Activated T-cell treated with anti-CD3 and anti-CD28 coated beads for 4 hours (primary cell): Measurements from ENCODE around the gene PIK3R2.
A peak's percentile ranks its signal among the peaks of the same experiment; 100 is the strongest.

Source experiments
- DNase-seq: peaks from one replicate; pipeline ENCODE4 v3.0.0-alpha.2; 2020

The PIK3R2 gene

DNA sequence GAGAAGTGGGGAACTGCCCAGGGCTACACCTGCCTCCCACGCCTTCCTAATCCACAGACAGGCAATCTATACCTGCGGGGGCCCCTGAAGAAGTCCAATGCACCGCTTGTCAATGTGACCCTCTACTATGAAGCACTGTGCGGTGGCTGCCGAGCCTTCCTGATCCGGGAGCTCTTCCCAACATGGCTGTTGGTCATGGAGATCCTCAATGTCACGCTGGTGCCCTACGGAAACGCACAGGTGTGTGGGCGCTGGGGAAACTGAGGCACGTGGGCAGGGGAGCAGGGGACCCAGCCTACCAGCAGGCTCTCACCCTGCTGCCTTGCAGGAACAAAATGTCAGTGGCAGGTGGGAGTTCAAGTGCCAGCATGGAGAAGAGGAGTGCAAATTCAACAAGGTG lies 22.0 kb downstream of the PIK3R2 start:
- DNase-seq: no peak

DNA sequence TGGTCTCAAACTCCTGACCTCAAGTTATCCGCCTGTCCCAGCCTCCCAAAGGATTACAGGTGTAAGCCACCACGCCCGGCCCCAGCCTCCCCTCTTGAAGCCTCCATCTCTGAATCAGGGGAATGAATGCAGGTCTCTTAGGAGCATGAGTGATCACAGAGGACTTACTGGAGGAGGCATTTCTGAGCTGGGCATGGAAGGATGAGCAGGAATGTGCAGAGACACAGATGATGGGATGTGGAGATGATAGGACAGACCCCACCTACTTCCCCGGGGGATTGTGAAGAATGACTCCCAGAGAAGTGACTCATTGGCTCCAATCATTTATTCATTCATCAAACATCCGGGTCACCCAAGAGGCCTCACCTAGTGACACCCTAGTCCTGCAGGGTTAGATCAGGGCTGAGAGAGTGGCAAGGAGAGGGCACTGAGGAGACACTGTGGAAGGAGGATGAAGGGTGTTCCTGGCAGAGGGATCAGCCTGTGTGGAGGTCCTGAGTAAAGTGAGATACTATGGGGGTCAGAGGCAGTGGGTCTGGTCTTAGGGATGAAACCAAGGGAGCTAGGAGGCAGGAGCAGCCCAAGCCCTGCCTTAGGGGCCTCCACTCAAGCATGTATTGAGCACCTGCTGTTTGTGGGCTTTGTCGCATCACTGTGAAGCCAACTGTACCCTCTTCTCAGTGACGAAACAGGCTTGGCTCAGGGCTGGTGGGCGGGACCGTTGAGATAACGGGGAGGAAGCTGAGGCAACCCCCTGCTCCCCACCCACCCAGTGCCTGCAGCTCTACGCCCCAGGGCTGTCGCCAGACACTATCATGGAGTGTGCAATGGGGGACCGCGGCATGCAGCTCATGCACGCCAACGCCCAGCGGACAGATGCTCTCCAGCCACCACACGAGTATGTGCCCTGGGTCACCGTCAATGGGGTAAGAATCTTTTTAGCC lies 23.7 kb downstream of the PIK3R2 start:
- DNase-seq: no peak

GRCh38 chr19:18179957-18180356 lies 27.0 kb downstream of the PIK3R2 start:
- DNase-seq: no peak

DNA sequence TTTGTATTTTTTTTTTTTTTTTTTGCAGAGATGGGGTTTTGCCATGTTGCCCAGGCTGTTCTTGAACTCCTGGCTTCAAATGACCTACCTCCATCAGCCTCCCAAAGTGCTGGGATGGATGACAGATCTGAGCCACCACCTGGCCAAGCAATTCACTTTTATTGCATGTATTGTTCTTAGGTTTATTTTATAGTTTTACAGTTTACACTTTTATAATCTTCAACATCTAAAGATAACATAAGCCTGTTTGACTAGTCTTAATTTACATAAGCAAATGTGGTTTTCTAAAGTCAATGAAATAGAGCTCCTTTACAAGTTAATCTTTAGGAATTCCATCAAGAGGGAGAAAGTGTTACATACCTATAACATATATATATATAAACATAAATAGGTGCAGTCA lies 30.6 kb downstream of the PIK3R2 start:
- no peak for DNase-seq

- DNase-seq: no peak
Observed at GRCh38 chr19:18185538-18185937, 32.6 kb downstream of the PIK3R2 start.

- DNase-seq: no peak
Observed at GRCh38 chr19:18190278-18190677, 37.3 kb downstream of the PIK3R2 start.

- no peak for DNase-seq
Observed at GRCh38 chr19:18191640-18192062, 38.7 kb downstream of the PIK3R2 start.

- peak; percentile 94 for DNase-seq
Observed at GRCh38 chr19:18192673-18193387, 39.9 kb downstream of the PIK3R2 start, which contains the start of gene MPV17L2. Gene MPV17L2, plus strand, starts transcription at chr19:18193218. Its CDS starts 64 bp downstream, at chr19:18193282.

- DNase-seq: no peak
Observed at GRCh38 chr19:18193388-18194180, 40.6 kb downstream of the PIK3R2 start.

DNA sequence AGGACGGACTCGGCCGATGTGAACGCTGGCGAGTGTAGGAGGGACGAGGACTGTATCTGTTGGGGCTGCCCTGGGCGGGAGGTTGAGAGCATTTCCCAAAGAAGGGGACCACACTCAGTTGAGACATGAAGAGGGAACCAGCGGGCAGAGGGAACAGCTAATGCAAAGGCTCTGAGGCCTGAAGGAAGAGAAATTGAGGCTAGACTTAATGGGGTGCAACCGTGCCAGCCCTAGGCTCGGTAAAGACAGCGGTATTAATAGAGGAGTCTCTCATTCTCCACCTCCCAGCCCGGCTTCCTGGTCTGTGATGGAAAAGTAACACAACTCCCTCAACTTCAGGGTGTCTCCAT lies 41.2 kb downstream of the PIK3R2 start:
- no peak for DNase-seq

GRCh38 chr19:18194554-18195238 lies 41.7 kb downstream of the PIK3R2 start:
- DNase-seq: no peak

DNA sequence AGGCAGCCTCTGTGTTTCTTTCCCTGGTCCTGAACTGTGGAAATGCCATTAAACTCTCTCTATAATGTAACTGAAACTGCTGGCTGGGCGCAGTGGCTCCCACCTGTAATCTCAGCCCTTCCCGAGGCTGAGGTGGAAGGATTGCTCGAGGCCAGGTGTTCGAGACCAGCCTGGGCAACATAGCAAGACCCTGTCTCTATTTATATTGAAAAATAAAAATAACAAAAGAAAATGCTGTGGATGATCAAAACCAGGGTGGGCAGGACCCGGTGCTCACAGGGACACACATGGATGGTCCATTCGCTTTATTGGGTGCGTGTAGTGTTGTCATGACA lies 43.5 kb downstream of the PIK3R2 start:
- no peak for DNase-seq

DNA sequence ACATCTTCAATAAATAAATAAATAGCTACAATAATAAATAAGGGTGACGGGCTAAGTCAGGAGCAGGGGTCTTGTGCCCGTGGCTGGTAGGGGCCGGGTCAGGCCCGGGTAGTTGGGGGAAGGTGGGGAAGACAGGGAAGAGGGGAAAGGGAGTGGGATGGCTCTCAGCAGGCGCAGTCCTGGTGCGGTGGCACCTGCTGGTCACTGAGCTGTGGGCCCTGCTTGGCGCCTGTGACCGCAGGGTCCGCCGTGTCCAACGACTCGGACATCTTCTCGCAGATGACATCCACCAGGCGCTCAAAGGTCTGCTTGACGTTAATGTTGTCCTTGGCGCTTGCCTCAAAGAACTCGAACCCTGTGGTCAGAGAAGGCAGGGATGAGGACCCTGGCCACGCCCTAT lies 44.3 kb downstream of the PIK3R2 start:
- DNase-seq: no peak

DNA sequence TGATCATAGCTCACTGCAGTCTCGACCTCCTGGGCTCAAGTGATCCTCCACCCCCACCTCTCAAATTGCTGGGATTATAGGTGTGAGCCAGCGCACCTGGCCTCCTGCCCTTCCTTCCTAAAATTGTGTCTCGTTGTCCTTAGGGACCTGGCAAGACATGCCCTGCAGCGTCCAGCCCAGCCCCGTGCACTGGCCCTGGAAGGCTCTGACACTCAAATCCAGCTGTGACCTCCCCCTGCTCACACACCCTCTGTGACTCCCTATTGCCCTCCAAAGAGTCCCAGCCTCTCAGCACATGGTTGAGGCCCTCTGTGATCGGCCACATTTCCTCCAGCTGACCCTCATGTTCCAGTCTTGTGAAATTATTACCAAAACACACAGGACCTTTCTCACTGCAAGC lies 45.0 kb downstream of the PIK3R2 start:
- no peak for DNase-seq

- DNase-seq: no peak
Observed at GRCh38 chr19:18198374-18198773, 45.4 kb downstream of the PIK3R2 start.

- DNase-seq: no peak
Observed at GRCh38 chr19:18202397-18202777, 49.4 kb downstream of the PIK3R2 start.

DNA sequence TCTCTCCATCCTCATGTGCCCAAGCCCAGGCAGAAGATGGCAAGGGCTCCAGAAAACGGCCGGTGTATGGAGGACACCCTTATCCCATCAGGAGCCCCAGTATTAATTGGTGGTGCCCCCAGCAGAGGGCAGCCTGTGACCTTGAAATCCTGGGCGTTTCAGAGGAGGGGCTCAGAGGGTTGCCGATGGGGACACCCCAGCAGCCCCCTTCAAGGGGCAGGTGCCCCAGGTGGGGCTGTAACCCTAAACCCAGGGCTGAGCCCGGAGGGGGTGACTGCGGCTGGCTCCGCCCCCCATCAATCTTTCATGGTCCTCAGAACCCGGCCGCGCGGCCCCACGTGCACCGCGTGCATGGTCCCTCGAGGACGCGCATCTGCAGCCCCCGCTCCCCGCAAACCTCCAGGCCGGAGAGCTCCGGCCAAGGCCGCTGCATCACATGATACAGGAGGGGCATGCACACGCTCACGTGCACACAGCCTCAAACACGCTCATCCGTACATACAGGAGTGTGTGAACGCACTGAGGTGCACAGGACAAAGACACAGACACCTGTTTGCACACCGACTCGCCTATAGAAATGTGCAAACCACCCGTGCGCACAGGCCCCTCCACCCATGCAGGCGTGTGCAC lies 49.9 kb downstream of the PIK3R2 start:
- DNase-seq: no peak

DNA sequence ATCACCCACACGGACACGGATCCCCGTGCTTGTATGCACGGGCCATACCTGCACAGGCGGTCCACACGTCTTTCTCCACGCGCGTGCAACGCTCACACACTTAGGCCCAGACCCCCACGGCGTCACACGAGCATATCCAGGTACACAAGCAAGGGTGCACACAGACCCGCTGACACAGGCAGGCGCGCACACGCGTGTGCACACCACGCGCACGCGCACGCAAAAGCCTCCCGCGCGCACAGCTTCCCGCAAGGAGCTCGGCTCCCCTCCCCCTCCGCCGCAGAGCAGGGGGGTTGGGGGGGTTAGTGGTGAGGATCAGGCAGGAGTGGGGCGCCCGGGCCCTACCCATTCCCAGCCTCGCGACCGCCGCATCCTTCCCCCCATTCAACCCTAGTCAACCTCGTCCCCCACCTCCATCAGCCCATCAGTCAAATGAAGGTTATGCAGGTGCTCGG lies 50.5 kb downstream of the PIK3R2 start:
- DNase-seq: no peak

DNA sequence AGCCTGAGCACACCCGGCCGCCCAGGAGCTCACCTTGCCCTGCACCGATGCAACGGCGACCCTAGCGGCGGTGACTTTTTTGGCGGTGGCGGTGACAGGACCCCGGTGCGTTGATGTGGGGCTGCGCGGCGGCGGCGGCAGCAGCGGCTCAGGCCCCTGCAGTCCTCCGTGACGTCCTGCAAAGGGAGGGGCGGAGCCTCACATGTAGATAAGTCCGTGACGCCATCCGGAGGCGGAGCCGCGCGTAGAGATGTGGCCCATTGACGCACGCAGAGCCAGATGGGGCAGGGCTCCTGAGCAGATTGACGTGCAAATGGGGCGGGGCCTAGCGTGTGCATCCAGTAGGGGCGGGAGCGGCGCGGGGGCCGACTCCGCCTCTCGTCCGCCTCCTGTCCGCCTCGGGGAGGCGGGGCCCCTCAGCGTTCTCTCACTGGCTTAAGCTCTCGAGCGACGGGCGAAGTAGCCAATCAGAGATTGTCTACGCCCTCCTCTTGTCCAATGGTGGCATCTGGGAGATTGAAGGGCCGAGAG lies 51.0 kb downstream of the PIK3R2 start, which contains the start of gene RAB3A:
Gene RAB3A (minus strand): TSS at position 180 of the 531 bp plus-strand sequence. CDS start 1,302 bp downstream, outside the sequence.
- DNase-seq: peak; percentile 99

DNA sequence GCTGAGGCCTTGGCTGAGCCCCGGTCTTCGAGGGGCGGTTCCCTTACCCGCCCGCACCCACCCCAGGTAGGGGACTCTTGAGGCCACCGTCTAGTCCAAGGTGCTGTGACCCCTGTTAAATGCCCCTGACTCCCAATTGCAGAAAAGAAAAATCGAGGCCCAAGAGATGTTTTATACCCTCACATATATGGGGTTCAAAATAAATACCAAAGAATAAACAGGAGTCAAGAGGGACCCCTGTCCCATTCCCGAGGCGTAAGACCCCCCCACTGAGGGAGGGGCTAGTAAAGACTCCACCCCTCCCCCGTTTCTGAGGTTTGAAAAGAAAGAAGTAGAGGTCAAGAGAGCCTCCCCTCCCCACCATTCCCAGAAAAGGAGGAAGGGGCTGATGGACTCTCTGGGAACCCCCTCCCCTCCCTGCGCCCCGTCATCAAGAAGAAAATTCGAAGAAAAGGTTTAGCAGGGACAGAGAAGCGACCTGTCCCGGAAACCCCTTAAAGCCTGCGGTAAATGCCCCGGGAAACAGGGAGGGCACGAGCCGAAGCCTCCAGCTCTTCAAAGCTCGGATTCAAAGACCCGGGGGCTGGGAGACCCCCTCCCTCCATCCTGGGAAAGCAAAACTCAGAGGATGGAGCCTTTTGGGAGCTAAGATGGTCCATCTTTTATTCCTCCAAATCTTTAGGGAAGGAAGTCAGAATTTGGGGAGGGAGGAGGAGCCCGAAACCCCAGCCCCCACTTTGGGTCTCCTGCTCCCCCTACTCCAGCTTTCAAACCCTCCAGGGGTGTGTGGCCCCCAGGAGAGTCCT lies 51.6 kb downstream of the PIK3R2 start:
- DNase-seq: peak; percentile 38
